AG08395 (cell line): ENCODE measurements around the gene TIMM22.
"Not testable (repeated sequence)": the region's sequence is repeated elsewhere in the genome, so short reads cannot be mapped to it uniquely, and the experiment has no call there.

Source experiments
- DNase-seq: peaks from one replicate; pipeline ENCODE4 v3.0.0; 2012; ENCODE audit warnings: mixed read lengths, low spot score

TIMM22 gene

DNA sequence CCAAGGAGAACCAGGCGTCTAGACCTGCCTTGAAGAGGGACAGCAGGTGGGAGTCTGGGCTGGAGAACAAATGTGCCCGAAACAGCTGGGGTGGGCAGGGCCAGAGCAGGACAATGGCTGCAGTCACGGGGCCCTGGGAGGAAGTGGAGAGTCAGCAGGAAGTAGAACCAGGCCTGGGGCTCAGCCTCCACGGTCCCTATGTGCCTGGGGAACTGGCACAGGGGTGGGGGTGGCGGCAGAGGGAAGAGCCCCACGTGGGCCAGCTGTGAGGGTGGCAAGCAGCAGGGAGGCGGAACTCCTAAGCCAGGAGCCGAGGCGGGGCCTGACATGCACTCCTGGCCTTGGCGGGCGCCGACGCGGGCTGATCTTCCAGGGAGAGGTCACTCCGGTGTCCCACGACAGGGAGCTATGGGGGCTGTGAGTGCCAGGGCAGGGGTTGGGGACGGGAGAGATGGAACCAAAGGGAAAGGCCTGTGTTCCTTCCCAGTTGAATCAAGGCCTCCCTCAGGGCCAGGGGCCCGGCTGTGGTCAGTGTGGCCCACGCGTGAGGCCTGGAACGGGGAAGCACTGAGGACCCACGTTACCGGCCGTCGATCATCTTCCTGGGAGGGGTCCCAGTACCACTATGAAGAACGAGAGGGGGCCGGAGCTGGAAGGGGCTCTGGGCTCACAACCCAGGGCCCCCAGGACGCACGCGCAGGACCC, 42.7 kb downstream of the TIMM22 start:
- peak; percentile 36 for DNase-seq

DNA sequence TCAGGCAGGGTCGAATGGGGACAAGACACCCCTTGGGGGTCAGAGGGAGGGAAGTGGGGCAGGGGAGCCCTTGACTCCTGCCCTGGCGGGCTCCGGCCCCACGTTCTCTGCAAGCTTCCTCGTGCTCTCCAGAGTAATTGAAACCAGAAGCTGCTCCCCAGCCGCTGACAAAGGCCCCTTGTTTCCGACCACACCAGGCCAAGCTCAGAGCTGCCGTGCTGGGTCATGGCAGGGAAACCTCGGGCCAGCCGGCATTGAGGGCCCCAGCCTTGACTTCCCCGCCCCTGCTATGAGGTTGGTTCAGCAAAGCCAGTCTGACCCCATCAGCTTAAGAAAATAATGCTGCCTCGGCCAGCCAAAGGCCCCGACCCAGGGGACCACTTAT, 43.3 kb downstream of the TIMM22 start:
- peak; percentile 41 for DNase-seq

DNA sequence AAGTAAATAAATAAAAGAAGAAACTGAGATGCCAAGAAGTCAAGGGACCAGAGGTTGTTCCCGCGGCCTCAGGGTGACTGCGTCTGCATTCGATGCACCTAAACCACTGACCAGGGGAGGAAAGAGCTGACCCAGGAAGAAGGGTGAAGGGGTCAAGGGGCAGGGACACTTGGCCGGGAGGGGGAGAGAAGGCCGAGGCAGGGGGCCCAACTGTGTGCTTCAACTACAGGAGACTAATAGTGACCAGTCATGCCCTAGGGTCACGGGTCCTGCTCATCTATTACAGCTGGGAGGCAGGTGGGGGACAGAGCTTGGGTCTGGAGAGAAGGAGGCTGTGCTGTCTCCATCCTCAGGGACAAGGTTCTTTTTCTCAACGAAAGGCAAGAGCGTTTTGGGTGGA, 44.8 kb downstream of the TIMM22 start:
- no peak for DNase-seq

DNA sequence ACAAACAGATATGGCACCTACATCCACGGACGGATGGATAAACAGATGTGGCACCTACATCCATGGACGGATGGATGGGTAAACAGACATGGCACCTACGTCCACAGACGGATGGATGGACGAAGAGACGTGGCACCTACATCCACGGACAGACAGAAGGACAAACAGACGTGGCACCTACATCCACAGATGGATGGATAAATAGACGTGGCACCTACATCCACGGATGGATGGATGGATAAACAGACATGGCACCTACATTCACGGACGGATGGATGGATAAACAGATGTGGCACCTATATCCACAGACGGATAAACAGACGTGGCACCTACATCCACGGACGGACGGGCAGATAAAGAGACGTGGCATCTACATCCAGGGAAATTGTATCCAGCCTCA, 45.6 kb downstream of the TIMM22 start:
- DNase-seq, result no peak

DNA sequence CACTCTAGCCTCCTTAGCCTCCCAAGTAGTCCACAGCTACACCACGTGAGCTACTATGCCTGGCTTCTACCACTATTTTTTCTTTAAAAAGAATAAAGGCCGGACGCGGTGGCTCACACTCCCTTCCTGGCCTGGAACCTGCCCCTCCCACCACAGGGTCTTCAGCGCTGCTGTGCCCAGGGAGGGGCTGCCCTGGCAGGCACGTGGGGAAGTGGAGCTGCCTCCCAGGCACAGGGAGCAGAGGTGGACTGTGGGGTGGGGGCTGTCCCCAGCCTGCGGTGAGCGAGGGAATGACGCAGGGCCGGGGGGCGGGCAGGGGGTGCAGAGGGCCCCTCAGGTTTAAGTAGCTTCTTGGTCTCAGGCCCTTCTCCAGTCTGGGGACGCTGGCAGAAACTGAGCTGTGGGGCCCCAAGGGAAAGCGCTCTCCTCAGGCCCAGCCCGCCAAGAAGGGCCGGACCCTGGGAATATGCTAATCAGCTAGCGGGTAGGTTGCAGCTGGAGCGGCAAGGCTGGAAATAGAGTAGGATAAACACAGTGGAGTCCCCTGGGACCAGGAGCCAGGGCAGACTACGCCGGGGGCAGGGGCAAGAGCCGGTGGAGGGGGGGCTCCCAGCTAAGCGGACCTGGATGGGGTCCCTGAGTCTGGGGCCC, 46.8 kb downstream of the TIMM22 start:
- DNase-seq, result no peak

DNA sequence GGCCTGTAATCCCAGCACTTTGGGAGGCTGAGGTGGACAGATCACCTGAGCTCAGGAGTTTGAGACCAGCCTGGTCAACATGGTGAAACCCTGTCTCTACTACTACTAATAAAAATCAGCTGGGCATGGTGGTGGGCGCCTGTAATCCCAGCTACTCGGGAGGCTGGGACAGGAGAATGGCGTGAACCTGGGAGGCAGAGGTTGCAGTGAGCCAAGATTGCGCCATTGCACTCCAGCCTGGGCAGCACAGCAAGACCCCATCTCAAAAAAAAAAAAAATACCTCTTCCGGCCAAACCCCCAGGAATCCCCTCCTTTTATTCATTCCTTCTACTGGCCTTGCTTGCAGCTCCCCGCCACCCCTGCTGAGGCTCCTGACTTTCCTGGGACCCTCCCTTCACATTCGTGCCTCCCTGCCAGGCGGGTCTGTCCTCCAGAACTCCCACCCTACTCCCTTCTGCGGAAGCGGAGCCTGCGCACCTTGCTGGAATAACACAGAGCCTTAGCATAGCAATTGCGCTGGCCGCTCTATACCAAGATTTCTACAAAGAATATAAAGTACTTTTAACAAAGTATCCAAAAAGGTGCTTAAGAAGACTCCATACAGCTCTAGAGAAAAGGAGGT, 47.6 kb downstream of the TIMM22 start:
- not testable (repeated sequence) for DNase-seq

DNA sequence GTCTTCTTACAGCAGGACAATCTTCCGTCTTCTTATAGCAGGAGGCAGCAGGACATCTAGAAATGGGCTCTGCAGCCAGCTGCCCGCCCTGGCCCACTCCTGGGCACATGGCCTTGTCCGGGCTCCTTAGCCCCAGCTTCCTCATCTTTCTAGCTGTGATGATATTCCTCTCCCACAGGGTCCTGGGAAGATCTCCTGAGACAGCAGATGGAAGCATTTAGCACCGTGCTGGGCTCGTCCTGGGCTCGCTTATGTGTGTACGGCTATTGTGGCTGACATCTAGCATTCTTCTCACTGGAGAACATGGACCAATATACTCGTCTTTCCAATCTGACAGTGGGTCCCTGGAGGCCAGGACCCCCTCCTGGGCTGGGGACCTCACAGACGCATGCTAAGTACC, 48.5 kb downstream of the TIMM22 start:
- no peak for DNase-seq

DNA sequence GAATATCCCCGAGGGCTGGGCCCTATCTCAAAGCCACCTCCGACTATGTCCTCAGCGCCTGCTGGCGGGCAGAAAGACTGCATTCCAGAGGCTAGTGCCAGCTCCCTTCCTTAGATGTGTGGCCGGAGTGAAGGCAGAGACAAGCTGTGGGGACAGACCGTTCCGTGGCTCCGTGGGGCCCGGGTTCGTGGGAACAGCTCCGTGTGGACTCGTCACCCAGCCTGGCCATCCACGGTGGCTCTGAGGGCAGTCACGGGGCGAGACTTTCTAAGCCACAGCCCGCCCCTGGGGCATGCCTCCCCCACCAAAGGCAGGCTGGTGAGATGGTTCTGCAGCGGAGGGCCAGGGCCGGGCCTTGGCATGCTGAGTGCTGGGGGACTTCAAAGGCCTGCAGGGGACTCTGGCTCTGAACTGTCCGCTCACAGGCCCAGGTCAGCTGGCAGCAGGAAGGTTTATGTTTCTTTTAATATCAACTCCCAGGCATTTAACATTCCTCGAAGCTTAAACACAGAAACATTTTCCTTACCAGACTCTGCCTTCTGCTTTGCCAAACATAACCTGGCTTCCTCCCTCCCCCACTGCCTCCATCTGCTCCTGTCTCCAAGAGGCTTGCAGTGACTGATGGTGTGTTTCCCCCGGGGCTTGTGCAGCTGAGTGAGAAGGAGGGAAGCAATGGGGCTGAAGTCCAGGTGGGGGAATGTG, 50.4 kb downstream of the TIMM22 start:
- no peak for DNase-seq

DNA sequence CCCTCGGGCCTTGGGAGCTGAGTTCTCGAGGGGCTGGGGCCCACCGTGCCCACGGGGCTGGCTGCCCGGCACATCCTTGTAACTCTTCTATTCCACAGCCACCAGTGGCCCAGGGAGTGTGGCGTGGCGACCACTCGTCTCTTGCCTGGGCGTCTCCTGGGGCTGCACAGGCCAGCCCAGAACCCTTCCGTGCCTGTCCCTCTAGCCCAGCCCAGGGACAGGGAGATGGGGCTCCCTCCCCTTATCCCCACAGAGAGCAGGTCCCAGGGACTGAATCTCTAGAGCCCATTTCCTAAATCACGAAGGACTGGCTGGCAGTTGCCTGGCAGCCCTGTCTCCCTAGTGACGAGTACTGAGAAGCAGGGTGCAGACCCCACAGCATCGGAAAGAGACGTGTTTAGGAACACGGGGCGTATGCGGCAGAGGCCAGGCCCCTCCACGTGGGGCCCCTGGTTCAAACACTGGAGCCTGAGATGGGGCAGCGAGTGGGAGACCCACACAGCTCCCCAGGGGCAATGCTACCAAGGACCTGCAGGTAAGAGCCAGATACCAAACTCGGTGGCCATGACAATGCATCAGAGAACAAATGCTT, 51.0 kb downstream of the TIMM22 start:
- no peak for DNase-seq

DNA sequence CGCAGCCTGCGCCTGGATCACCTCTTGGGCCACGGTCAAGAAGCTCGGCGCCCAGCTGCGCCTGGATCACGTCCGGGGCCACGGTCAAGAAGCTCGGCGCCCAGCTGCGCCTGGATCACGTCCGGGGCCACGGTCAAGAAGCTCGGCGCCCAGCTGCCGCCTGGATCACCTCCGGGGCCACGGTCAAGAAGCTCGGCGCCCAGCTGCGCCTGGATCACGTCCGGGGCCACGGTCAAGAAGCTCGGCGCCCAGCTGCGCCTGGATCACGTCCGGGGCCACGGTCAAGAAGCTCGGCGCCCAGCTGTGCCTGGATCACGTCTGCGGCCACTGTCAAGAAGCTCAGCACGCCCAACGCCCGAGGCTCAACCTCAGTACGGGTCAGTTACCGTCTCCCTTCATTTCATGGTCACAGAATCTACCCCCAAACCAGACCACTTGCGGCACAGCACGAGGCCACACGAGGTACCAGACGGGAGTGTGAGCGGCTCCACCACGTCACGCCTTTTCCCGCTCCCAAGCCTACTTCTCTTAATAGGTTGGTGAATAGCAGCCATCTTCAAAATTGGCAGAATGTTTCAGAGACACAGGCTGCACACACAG, 51.7 kb downstream of the TIMM22 start:
- not testable (repeated sequence) for DNase-seq

DNA sequence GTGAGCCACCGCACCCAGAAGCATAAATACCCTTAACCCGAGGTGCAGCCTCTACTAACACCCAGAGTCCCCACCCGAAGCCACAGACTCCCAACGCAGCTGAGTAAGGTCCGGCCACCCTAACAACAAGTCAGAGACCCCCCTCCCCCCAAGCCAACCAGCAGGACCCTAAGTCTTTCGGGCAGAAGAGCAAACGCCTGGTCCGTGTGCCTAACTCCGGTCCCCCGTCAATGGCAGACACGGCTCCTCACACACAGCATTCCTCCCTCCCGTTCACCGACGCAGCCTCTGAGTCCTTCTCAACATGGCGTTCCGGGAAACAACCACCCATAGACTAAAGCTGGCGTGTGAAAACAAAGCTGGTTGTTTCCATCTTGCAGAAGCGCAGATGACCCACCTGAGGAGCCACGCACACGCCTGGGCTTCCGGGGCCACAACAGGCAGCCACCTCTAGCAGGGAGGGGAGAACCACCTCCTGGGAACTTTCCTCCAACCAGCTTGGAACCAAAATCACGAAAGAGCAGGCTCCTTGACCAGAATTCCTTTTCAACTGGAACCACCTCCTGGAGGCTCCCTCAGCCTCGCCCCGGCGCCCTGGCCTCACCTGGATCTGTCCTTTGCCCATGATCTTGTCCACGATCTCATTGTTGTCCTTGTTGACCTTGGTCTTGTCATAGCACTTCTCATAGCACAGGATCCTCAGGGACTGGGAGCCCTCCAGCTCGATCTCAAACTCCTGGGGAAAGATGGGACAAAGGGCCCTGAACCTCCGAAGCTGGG, 52.7 kb downstream of the TIMM22 start:
- DNase-seq, result no peak

DNA sequence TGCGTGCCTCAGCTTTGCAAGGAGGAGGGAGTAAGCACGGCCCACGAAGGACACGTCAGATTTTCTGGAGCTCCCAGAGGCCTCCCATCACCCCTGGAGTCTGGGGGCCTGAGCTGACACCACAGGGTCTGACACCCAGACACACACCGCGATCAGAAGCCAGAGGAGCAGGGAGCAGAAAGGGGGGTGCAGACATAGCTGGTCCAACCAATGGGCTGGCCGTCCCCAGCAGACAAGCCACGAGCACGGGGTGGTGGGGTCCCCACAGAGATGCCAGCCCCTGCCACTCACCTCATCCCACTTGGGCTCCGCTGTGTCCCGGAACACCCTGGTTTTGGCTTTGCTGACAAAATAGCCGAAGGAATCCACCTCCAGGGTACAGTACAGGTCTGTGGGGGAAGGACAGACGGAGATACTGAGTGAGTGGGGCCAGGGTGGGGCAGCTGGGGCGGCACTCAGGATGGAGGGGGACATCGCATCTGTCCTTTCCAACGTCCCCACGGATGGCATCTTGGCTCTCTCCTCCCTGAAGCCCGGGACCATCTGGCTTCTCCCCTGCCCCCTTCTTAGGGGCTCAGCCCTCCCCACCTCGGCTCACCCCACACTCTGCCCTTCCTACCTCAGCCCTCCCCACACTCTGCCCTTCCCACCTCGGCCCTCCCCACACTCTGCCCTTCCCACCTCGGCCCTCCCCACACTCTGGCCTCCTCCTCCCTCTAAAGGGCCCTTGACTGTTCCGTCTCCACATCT, 53.5 kb downstream of the TIMM22 start:
- no peak for DNase-seq

DNA sequence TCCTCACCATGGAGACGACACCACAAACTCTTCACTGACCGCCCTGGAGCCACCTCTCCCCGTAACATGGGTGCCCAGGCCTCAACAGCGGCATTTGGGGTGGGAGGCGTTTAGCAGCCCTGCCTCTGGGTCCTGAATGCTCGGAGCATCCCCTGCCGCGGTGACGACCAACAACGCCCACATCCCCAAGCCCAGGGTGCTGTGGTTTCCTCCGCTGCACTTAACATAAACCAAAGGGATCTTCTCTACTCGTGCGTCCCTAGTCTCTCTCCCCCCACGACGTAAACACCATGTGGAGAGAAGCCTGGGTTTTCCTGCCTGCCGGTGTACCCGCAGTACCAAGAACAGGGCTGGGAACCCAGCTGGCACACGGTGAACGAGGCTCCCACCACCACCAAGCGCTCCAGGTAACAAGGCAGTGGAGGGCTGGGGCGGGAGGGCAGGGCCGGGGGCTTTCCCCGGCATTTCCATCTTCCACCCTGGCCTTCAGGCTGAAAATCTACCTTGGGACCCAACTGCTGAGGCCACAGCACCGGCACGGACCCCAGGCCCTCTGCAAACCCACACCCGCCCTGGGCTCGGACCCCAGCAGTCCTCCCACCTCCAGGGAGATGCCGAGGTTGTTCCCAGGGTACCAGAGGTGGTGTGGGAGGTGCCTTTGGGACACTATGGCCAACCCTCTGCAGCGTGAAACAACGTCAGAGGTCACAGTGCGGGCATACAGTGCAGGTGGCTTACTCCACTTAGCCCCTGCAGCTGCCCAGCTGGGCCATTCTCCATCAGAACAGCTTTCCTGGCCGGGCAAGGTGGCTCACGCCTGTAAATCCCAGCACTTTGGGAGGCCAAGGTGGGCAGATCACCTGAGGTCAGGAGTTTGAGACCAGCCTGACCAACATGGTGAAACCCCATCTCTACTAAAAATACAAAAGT, 54.3 kb downstream of the TIMM22 start:
- DNase-seq, result no peak
